HG03575 (cell line): ENCODE data around the gene PDXP.
"Not testable (repeated sequence)": the region's sequence is repeated elsewhere in the genome, so short reads cannot be mapped to it uniquely, and the experiment has no call there.

Experiments used
- ATAC-seq: cut with Tn5 transposase; IDR thresholded peaks from one replicate; pipeline ENCODE4 v1.9.1; 2021; ENCODE audit not compliant: unreplicated experiment, insufficient number of reproducible peaks, low FRiP score; ENCODE audit errors: extremely low read depth

Gene PDXP

DNA sequence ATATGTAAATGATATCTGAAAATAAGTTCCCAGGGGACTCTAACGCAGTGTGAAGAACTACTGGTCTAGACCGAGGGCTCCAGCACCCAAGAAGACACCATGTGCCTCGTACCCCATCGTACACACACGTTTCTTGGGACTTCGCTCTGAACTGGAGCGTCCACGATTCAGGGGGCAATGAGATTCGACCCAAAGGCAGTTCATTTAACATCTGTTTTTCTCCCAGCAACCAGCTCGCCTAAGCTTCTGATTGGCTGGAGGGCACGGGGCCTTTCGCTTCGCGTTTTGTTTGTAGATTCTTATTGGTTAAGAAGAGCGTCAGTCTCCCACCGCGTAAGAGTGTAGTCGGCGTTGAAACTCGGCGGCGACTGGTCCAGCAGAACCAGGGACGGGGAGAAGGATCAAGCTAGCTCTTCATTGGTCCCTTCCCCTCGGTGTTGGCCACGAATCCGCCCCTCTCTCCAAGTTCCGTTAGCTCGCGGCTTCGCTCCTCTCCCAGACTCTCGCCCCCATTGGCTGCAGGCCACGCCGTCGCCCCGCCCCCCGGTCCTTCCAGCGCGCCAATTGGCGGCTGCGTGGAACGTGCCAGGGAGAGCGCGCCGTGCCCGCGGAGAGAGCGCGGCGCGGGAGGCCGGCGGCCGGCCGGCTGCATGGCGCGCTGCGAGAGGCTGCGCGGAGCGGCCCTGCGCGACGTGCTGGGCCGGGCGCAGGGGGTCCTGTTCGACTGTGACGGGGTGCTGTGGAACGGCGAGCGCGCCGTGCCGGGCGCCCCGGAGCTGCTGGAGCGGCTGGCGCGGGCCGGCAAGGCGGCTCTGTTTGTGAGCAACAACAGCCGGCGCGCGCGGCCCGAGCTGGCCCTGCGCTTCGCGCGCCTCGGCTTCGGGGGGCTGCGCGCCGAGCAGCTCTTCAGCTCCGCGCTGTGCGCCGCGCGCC, at the start of gene PDXP:
PDXP (plus strand) TSS at position 591 of the 933 bp plus-strand sequence; CDS start at position 651, 60 bp downstream.
- ATAC-seq: peak; percentile 33

- ATAC-seq: no peak
Measured at GRCh38 chr22:37609240-37610152, 49.0 kb upstream of the PDXP start.

GRCh38 chr22:37610153-37610475, 48.4 kb upstream of the PDXP start:
- ATAC-seq: not testable (repeated sequence)

DNA sequence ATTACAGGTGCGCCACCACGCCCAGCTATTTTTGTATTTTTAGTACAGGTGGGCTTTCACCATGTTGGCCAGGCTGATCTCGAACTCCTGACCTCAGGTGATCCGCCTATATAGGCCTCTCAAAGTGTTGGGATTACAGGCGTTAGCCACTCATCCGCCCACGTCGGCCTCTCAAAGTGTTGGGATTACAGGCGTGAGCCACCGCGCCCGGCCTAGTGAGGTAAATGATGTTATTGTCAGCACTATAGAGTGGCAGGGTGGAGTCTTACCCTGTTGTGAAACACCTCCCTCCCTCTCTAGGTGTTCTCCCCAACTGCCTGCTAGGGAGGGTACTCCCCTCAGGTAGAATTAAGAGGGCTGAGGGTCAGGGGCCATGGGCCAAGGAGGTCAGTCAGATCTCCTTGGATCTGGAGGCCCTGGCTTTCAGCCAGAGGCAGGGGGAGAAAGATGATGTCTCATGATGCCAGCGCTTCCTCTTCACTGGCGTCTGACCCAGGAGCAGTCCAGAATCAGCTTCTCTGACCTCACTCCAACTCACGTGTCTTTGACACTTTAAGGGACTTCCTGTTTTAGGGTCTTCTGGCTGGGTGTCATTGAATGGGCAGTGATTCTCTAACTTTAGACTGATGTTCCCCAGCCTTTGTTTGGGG, 47.9 kb upstream of the PDXP start:
- ATAC-seq: no peak

DNA sequence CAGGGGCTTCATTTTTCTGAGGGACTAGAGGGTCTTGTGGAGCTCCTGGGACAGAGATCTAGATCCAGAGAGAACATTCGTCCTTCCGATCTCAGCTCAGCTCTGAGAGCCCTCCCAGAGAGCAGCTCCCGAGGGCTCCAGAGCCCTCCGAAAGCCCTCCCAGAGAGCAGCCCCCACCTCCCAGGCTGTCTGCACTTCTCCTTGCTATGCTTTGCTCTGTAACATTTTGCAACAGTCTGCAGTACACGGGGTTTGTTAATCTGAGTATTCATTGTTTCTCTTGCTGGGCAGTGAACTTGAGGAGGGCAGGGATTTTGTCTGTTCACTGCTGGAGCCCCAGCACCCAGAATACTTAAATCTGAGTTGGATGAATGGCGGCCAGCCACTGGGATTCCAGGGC, 47.3 kb upstream of the PDXP start:
- ATAC-seq: no peak

DNA sequence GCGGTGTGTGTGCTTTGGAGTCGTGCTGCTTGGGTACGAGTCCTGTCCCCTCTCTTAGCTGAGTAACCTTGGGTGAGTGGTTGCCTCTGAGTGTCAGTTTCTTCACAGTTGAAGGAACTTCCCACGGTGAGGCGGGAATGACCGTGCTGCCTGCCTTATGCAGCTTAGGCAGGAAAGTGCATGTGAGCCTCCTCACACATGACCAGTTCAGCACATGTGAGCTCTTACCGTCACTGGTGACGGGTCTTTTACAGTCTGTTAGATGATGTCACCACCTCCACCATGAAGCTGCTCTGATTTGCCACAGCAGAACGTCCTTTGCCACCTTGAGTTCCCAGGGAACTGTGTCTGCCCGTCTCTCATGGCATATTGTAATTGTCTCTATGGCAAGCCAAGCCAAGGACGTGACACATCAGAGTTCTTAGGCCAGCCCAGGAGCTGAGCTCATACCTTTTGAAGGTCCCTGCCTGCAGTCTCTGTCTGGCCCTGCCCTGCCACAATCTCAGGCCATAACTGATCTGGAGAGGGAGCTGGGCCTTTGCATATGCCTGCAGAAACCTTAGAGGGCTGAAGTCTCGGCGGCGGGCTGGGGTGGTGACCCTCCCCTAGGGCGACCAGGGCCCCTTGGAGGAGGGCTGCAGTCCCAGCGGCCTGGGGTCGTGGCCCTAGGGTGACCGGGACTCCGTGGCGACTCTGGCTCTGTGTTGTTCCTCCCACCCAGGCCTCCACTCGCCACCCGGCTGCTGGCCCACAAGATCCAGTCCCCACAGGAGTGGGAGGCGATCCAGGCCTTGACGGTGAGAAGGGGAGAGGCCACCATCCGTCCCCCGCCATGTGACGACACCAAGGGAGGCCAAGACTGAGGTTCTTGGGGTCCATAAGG, 42.1 kb upstream of the PDXP start:
- no peak for ATAC-seq

- ATAC-seq: no peak
Measured at GRCh38 chr22:37617431-37617830, 41.1 kb upstream of the PDXP start.

- ATAC-seq: no peak
Measured at GRCh38 chr22:37618072-37618656, 40.4 kb upstream of the PDXP start.

DNA sequence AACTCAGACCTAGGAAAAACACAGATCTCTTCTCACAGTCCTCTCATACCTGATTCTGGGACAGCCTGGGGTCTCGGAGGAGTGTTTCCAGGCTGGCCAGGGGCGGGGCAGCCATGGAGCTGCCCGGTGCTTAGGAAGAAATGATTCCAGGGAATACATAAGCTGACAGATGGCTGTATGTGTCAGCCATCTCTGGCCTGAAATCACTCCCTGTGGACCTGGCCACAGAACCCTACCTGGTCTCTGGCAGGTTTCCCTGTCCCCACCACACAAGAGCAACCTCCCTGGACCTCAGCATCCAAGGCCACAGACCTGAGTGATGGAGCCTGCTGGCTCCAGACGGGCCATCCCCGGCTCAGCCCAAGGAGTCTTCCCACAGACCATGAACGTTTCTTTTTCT, 39.8 kb upstream of the PDXP start:
- ATAC-seq: no peak

DNA sequence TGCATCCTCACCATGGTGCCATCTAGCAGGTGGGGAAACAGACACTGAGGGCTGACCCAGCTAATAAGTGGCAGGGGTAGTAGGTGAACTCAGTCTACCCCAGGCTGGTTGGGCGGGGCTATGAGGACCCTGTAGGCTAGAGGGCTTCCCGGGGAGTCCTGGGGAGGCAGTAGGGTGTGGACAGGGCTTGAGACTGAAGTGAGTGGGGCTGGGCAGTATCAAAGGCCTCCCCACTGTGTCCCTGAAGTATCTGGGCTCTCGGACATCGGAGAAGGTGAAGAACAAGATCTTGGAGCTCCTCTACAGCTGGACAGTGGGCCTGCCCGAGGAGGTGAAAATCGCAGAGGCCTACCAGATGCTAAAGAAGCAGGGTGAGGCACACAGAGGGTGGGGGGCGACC, 38.5 kb upstream of the PDXP start:
- no peak for ATAC-seq

DNA sequence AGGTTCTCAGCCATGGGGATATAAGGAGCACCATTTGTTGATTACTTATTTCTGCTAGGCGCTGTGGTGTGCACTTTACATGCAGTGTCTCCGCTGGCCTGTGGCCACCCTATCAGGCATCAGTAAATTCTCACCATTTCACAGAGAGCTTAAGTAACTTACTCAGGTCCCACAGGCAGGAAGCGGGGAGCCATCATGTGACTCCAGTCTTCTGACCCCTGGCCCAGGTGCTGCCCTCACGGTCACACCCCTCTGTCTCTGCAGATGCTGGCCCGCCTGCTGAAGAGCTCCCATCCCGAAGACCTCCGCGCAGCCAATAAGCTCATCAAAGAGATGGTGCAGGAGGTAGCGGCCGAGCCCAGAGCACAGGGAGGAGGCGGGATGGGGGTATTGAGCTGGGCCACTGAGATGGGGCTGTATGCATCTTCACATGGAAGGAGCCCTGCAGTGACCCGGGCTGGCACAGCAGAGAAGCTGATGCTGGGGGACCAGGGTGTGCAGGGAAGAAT, 37.1 kb upstream of the PDXP start:
- no peak for ATAC-seq

DNA sequence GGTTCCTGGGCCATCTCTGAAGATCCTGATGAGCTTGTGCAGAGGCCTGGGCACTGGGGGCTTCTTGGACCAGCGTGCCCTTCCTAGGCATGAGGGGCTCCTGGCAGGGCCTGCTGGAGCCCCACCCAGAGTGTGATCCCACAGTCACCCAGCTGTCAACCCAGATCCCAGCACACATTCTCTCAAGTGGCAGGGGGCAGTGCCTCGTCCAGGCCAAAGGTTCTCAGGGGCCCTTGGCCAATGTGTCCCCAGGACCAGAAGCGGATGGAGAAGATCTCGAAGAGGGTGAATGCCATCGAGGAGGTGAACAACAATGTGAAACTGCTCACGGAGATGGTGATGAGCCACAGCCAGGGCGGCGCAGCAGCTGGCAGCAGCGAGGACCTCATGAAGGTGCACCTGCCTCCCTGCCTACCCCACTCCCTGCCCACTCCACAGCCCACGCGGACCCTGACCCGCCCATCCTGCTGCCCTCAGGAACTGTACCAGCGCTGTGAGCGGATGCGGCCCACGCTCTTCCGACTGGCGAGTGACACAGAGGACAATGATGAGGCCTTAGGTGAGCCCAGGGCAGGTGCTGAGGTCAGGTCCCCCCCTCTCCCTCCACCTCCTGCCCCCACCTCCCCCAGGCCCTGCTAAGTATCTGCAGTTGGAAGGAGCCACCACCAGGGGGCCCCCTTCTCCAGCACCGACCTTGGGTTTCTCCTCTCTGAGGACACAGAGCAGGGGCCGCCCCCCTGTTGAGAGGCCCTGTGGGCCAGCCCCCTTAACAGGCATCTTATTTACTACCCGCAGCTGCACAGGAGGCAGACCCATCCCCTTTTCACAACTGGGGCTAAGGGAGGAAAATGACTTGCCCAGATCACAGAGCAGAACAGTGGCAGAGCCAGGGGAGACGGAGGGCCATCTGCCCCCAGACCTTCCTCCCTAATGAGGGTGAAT, 35.2 kb upstream of the PDXP start:
- ATAC-seq: no peak

DNA sequence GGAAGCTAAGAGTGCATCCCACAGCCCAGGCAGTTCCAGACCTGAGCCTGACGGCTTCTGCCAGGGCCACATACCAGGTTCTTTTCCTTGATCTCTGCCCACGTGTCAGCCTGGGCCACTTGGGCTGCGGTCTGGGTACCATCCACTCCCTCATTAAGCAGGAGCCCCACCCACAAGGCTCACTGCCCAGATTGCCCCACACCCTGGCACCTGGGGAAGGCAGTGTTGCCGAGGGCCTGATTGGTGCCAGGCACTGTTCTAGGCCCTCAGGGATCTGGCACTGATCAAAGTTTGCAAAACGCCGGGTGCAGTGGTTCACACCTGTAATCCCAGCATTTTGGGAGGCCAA, 34.5 kb upstream of the PDXP start:
- ATAC-seq: no peak

- ATAC-seq: no peak
Measured at GRCh38 chr22:37624876-37625275, 33.6 kb upstream of the PDXP start.

- no peak for ATAC-seq
Measured at GRCh38 chr22:37625737-37626136, 32.8 kb upstream of the PDXP start.

DNA sequence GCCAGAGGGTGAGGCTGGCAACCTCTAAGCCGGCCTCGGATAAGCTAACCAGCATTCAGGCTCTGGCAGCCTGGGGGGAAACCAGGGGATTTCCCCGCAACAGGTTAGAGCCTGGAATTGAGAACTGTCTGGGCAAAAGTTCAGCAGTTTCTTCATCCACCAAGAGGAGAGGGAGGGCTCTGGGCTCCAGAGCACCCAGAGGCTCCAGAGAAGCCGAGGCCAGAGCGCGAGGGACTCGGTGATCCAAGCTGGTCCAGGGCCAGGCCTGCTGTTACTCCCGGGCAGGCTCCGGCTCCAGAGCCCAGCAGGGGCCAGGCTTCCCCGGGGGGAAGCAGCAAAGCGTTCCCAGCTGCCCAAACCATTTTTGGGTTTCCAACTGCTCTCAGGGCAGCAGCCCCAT, 32.4 kb upstream of the PDXP start:
- no peak for ATAC-seq

DNA sequence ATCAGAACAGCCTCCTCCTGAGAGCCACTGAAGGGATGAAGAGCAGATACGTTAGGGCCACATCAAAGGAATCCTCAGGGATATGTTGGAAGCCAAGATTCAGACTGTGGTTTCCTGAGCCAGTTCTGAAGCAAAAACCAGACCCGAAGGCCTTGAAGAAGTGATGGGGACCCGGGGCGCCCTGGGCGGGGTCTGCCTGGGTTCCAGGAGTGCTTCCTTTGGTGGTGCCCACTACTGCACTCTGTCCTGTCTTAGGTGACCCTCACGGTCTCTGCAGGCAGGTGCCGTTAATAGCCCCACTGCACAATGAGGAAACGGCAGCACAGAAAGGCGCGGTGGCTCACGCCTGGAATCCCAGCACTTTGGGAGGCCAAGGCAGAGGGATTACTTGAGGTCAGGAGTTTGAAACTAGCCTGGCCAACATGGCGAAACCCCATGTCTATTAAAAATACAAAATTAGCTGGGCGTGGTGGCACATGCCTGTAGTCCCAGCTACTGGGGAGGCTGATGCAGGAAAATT, 31.9 kb upstream of the PDXP start:
- no peak for ATAC-seq
